ENCODE results near the gene SUCLG2.

GRCh38 chr3:67327582-67327981 is 326.8 kb downstream of the SUCLG2 start:
- TF ChIP-seq POLR2AphosphoS5 (IDR thresholded peaks at IDR 0.05) (no peak), CTCF (IDR thresholded peaks at IDR 0.05) (no peak), EP300 (IDR thresholded peaks at IDR 0.05) (no peak)
